Astrocyte (in vitro differentiated cells and primary cell): ENCODE data around the gene GNAQ. TPM values are rescaled to one million over a fixed set of nuclear protein-coding genes. Genes with fewer than 3 reads are reported as not detected.

ENCODE experiments used
- DNase-seq: peaks from one replicate; pipeline ENCODE4 v3.0.0-alpha.2; 2010; ENCODE audit warnings: low read depth
- FAIRE-seq: peaks from 2 replicates; lab custom pipeline; 2011; peaks lifted over from hg19 to GRCh38; lab: Jason Lieb, UNC
- H2AFZ ChIP-seq: 2 replicates; pipeline ENCODE4 v1.6.0; 2012; ENCODE audit warnings: low read depth, low read length, inconsistent platforms
- H3K27ac ChIP-seq: 2 replicates; pipeline ENCODE4 v1.5.1; 2011; ENCODE audit warnings: low read depth, low read length, inconsistent platforms
- H3K27me3 ChIP-seq: 2 replicates; pipeline ENCODE4 v1.6.0; 2011; ENCODE audit warnings: low read length, inconsistent platforms; ENCODE audit not compliant: insufficient read depth
- H3K36me3 ChIP-seq: 2 replicates; pipeline ENCODE4 v1.5.1; 2011; ENCODE audit warnings: low read length, inconsistent platforms; ENCODE audit not compliant: insufficient read depth
- H3K4me1 ChIP-seq: 2 replicates; pipeline ENCODE4 v1.5.1; 2011; ENCODE audit warnings: low read length, inconsistent platforms; ENCODE audit not compliant: insufficient read depth
- H3K4me2 ChIP-seq: 2 replicates; pipeline ENCODE4 v1.6.0; 2012; ENCODE audit warnings: low read length, inconsistent platforms
- H3K4me3 ChIP-seq: 2 replicates; pipeline ENCODE4 v1.5.1; 2011; ENCODE audit warnings: low read depth, mild to moderate bottlenecking, low read length, inconsistent platforms; ENCODE audit not compliant: insufficient read depth
- H3K79me2 ChIP-seq: 2 replicates; pipeline ENCODE4 v1.6.0; 2012; ENCODE audit warnings: mild to moderate bottlenecking, low read length, inconsistent platforms; ENCODE audit not compliant: insufficient read depth
- H3K9ac ChIP-seq: 2 replicates; pipeline ENCODE4 v1.6.0; 2012; ENCODE audit warnings: mild to moderate bottlenecking, low read length, inconsistent platforms
- H3K9me3 ChIP-seq: 2 replicates; pipeline ENCODE4 v1.5.1; 2012; ENCODE audit warnings: low read depth, mild to moderate bottlenecking, low read length, inconsistent platforms; ENCODE audit not compliant: insufficient read depth
- H4K20me1 ChIP-seq: 2 replicates; pipeline ENCODE4 v1.6.0; 2012; ENCODE audit warnings: low read length, inconsistent platforms; ENCODE audit not compliant: insufficient read depth
- H3K27ac Mint-ChIP-seq: one replicate; pipeline ENCODE4 v1.8.0; 2021; ENCODE audit warnings: mild to moderate bottlenecking, mixed read lengths; ENCODE audit not compliant: unreplicated experiment
- H3K27me3 Mint-ChIP-seq: one replicate; pipeline ENCODE4 v1.8.0; 2021; ENCODE audit warnings: low read depth, mixed read lengths; ENCODE audit not compliant: unreplicated experiment
- H3K36me3 Mint-ChIP-seq: one replicate; pipeline ENCODE4 v1.8.0; 2021; ENCODE audit warnings: low read depth, mixed read lengths; ENCODE audit not compliant: unreplicated experiment
- H3K4me1 Mint-ChIP-seq: one replicate; pipeline ENCODE4 v1.8.0; 2021; ENCODE audit warnings: low read depth, mixed read lengths; ENCODE audit not compliant: unreplicated experiment
- H3K4me3 Mint-ChIP-seq: one replicate; pipeline ENCODE4 v1.8.0; 2021; ENCODE audit warnings: mild to moderate bottlenecking, moderate library complexity, mixed read lengths; ENCODE audit not compliant: unreplicated experiment
- H3K9me3 Mint-ChIP-seq: one replicate; pipeline ENCODE4 v1.8.0; 2021; ENCODE audit warnings: mild to moderate bottlenecking, mixed read lengths; ENCODE audit not compliant: unreplicated experiment
- EZH2 ChIP-seq: IDR thresholded peaks from 2 replicates; pipeline ENCODE4 v1.6.1; 2012; ENCODE audit warnings: mild to moderate bottlenecking, low read length, inconsistent platforms; ENCODE audit not compliant: insufficient read depth
- total RNA-seq: library from RNA; stranded (reverse); gene quantifications from 2 replicates; pipeline ENCODE4 v1.2.1, GENCODE V29; 2021
- TF ChIP-seq, protein P1 (sequence below): IDR thresholded peaks from 2 replicates; pipeline ENCODE4 v1.5.1; 2011; ENCODE audit warnings: low read depth, mild to moderate bottlenecking, inconsistent platforms, low read length, moderate library complexity; ENCODE audit not compliant: insufficient read depth

Gene GNAQ
- total RNA-seq, 1 donor from 2014 or later, result 74.9 TPM

DNA sequence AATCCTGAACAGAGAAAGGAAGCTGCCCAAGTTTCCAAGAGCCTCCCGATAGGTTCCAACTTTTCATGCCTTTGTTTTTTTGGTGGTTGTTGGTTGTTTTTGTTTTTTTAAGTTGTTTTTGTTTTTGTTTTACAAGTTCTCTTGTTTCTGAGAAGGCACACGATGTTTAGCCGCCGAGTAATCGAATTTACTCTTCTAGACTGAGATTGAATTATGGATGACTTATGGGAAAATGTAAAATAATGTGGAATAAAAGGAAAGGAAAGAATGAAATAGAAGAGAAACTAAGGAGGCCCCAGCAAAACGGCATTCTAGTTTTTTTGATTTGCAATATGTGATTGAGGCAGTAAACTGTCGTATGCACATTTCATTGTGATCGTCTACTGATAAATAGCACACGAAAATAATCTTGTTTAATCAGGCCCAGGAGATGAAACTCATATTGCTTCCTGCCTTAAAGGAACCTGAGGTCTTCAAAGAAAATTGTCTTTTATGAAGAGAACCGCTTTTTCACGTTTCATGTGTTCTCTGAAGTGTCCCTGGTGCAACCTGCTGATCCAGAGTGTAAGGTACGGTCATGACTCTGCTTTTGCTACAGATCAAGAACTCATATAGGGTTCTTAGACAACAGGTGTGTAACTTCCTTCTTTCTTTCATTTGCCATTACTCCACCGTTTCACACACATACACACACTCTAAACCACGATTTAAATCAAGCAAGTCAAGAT lies 1.3 kb upstream of the GNAQ start:
- FAIRE-seq, result no peak
- H3K27me3 Mint-ChIP-seq, result no peaks in the 10 kb centered on the region
- Histone ChIP-seq H3K79me2 (peaks cover 32% of the 10 kb centered on the region), H3K4me2 (peak overlapping the region; percentile 95), H3K4me3 (peak overlapping the region; percentile 76), H3K27me3 (no peaks in the 10 kb centered on the region), H3K4me1 (peaks cover 14% of the 10 kb centered on the region), H3K9me3 (no peaks in the 10 kb centered on the region), H2AFZ (peak overlapping the region; percentile 75), H3K27ac (peak overlapping the region; percentile 81), H4K20me1 (peaks cover 22% of the 10 kb centered on the region), H3K9ac (peak overlapping the region; percentile 95), H3K36me3 (no peaks in the 10 kb centered on the region)
- peak overlapping the region; percentile 99 for H3K27ac Mint-ChIP-seq
- peaks cover 2% of the 10 kb centered on the region for H3K36me3 Mint-ChIP-seq
- no peak for DNase-seq
- H3K4me3 Mint-ChIP-seq, result peak overlapping the region; percentile 93
- H3K9me3 Mint-ChIP-seq, result no peaks in the 10 kb centered on the region
- peaks cover 24% of the 10 kb centered on the region for H3K4me1 Mint-ChIP-seq
- TF ChIP-seq, protein P1, sequence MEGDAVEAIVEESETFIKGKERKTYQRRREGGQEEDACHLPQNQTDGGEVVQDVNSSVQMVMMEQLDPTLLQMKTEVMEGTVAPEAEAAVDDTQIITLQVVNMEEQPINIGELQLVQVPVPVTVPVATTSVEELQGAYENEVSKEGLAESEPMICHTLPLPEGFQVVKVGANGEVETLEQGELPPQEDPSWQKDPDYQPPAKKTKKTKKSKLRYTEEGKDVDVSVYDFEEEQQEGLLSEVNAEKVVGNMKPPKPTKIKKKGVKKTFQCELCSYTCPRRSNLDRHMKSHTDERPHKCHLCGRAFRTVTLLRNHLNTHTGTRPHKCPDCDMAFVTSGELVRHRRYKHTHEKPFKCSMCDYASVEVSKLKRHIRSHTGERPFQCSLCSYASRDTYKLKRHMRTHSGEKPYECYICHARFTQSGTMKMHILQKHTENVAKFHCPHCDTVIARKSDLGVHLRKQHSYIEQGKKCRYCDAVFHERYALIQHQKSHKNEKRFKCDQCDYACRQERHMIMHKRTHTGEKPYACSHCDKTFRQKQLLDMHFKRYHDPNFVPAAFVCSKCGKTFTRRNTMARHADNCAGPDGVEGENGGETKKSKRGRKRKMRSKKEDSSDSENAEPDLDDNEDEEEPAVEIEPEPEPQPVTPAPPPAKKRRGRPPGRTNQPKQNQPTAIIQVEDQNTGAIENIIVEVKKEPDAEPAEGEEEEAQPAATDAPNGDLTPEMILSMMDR, result no peak
- no peak for TF ChIP-seq EZH2

DNA sequence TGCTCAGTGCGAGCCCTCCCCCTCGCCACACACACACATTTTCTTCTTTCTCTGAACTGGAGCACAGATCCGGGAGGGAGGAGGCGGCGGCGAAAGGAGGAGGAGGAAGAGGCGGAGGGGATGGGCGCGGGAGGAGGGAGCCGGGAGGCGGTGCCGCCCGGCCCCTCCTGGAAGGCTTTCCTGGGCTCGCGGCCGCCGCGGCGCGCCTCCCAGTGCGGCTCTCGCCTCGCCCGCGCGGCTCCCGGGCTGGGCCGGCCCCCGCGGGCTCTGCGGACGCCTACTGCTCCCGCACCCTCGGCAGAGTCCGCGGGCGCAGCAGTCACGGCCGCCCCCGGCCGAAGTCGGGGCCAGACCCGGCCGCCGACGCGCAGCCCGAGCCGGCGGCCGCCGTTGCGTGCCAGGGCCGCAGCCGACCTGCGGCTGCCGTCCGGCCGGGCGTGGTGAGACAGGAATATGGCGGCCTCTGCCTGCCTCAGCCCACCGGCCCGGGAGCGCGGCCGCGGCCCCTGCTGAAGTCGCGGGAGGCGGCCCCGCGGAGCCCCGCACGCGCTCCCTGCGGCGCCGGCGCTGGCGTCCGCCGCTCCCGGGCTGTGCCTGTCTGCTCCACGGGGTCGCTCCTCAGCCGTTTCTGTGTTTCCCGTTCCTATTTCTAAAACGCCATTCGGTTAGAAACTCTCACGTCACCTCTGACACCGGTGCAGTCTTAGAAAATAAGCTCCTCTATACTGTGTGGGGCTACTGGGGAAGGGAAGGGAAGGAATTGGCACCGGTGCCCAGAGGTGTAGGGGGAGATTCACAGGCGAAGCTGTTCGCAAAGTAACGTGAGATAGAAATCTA lies 500 bp upstream of the GNAQ start:
- Mint-ChIP-seq H3K9me3 (no peaks in the 10 kb centered on the region), H3K36me3 (peaks cover 2% of the 10 kb centered on the region), H3K27ac (peak overlapping the region; percentile 99), H3K27me3 (no peaks in the 10 kb centered on the region), H3K4me1 (peaks cover 28% of the 10 kb centered on the region), H3K4me3 (peak overlapping the region; percentile 93)
- TF ChIP-seq, protein P1, result no peak
- no peak for TF ChIP-seq EZH2
- Histone ChIP-seq H3K27me3 (no peaks in the 10 kb centered on the region), H3K4me1 (peaks cover 14% of the 10 kb centered on the region), H3K36me3 (no peaks in the 10 kb centered on the region), H3K9ac (peak overlapping the region; percentile 95), H3K27ac (peak overlapping the region; percentile 81), H3K9me3 (no peaks in the 10 kb centered on the region), H4K20me1 (peaks cover 29% of the 10 kb centered on the region), H3K79me2 (peaks cover 39% of the 10 kb centered on the region), H2AFZ (peak overlapping the region; percentile 75), H3K4me3 (peak overlapping the region; percentile 76), H3K4me2 (peak overlapping the region; percentile 95)
- FAIRE-seq (no peak), DNase-seq (peak; percentile 95)
